Measurements from ENCODE around the gene GLUD1.
"Not testable (repeated sequence)": the region's sequence is repeated elsewhere in the genome, so short reads cannot be mapped to it uniquely, and the experiment has no call there.

GLUD1 gene

GRCh38 chr10:87094373-87095235, at the start of gene GLUD1, which contains the start of gene SHLD2:
Gene GLUD1 (minus strand): TSS chr10:87094843. CDS start chr10:87094769, 74 bp downstream.
Gene SHLD2 (plus strand): TSS chr10:87095206. CDS start chr10:87151355, 56,149 bp downstream.
- no peak for DNase-seq (ENCODE audit: low read depth, low spot score)

GRCh38 chr10:87143109-87143418, 48.4 kb upstream of the GLUD1 start:
- not testable (repeated sequence) for DNase-seq (ENCODE audit: low read depth, low spot score)

GRCh38 chr10:87142230-87143108, 47.8 kb upstream of the GLUD1 start:
- DNase-seq (ENCODE audit: low read depth, low spot score) = not testable (repeated sequence)

- DNase-seq (ENCODE audit: low read depth, low spot score) = not testable (repeated sequence)
Measured at GRCh38 chr10:87137478-87137877, 42.8 kb upstream of the GLUD1 start.

GRCh38 chr10:87134440-87134839, 39.8 kb upstream of the GLUD1 start:
- not testable (repeated sequence) for DNase-seq (ENCODE audit: low read depth, low spot score)

- DNase-seq (ENCODE audit: low read depth, low spot score) = not testable (repeated sequence)
Measured at GRCh38 chr10:87133936-87134335, 39.3 kb upstream of the GLUD1 start.

- DNase-seq (ENCODE audit: low read depth, low spot score) = not testable (repeated sequence)
Measured at GRCh38 chr10:87132176-87132575, 37.5 kb upstream of the GLUD1 start.

- DNase-seq (ENCODE audit: low read depth, low spot score) = not testable (repeated sequence)
Measured at GRCh38 chr10:87127607-87128156, 33.0 kb upstream of the GLUD1 start.

- DNase-seq (ENCODE audit: low read depth, low spot score) = not testable (repeated sequence)
Measured at GRCh38 chr10:87127048-87127447, 32.4 kb upstream of the GLUD1 start.

- DNase-seq (ENCODE audit: low read depth, low spot score) = not testable (repeated sequence)
Measured at GRCh38 chr10:87123351-87123750, 28.7 kb upstream of the GLUD1 start.

GRCh38 chr10:87119029-87119428, 24.4 kb upstream of the GLUD1 start:
- not testable (repeated sequence) for DNase-seq (ENCODE audit: low read depth, low spot score)

- not testable (repeated sequence) for DNase-seq (ENCODE audit: low read depth, low spot score)
Measured at GRCh38 chr10:87118122-87118521, 23.5 kb upstream of the GLUD1 start.

- DNase-seq (ENCODE audit: low read depth, low spot score) = no peak
Measured at GRCh38 chr10:87105446-87106124, 10.9 kb upstream of the GLUD1 start.

- DNase-seq (ENCODE audit: low read depth, low spot score) = not testable (repeated sequence)
Measured at GRCh38 chr10:87104727-87105126, 10.1 kb upstream of the GLUD1 start.

GRCh38 chr10:87101996-87102395, 7.4 kb upstream of the GLUD1 start:
- no peak for DNase-seq (ENCODE audit: low read depth, low spot score)

GRCh38 chr10:87095236-87095945, 748 bp upstream of the GLUD1 start:
- no peak for DNase-seq (ENCODE audit: low read depth, low spot score)

- DNase-seq (ENCODE audit: low read depth, low spot score) = no peak
Measured at GRCh38 chr10:87093632-87094372, 841 bp downstream of the GLUD1 start.

- DNase-seq (ENCODE audit: low read depth, low spot score) = no peak
Measured at GRCh38 chr10:87092861-87093631, 1.6 kb downstream of the GLUD1 start.

GRCh38 chr10:87092376-87092860, 2.2 kb downstream of the GLUD1 start:
- DNase-seq (ENCODE audit: low read depth, low spot score) = no peak

All from brain pericyte (primary cell).